Activated CD8-positive, alpha-beta memory T cell treated with anti-CD3 and anti-CD28 coated beads for 36 hours (primary cell): ENCODE measurements around the gene FAT1. TPM values are rescaled to one million over a fixed set of nuclear protein-coding genes. Genes with fewer than 3 reads are reported as not detected.
"Not testable (repeated sequence)": the region's sequence is repeated elsewhere in the genome, so short reads cannot be mapped to it uniquely, and the experiment has no call there.

Experiments used
- CTCF ChIA-PET: fragments of 350-600 bp; sonication (Branson Sonifier 250); formaldehyde crosslinking; loops from one replicate; lab custom pipeline; 2021; ENCODE audit warnings: antibody characterized with exemption; lab: Charles Lee
- POLR2A ChIA-PET: fragments of 350-600 bp; sonication (Branson Sonifier 250); formaldehyde crosslinking; loops from one replicate; lab custom pipeline; 2021; ENCODE audit warnings: antibody characterized with exemption; lab: Charles Lee
- total RNA-seq, 2 experiments: library from RNA; stranded (reverse); gene quantifications; one replicate each; pipeline ENCODE4 v1.2.3, GENCODE V29; 2021

FAT1 gene
- total RNA-seq, 2 experiments from 2014 or later = not detected

GRCh38 chr4:186756550-186756949 lies 32.9 kb upstream of the FAT1 start:
- CTCF ChIA-PET, POLR2A ChIA-PET: not testable (repeated sequence)

- ChIA-PET CTCF (no interaction called here), POLR2A (no interaction called here)
These were observed 32.2 kb upstream of the FAT1 start for GRCh38 chr4:186755550-186756519.

- POLR2A ChIA-PET = no interaction called here
- CTCF ChIA-PET = no interaction called here
These were observed 31.3 kb upstream of the FAT1 start for GRCh38 chr4:186754976-186755375.

GRCh38 chr4:186752325-186752724 lies 28.7 kb upstream of the FAT1 start:
- ChIA-PET CTCF (no interaction called here), POLR2A (no interaction called here)

DNA sequence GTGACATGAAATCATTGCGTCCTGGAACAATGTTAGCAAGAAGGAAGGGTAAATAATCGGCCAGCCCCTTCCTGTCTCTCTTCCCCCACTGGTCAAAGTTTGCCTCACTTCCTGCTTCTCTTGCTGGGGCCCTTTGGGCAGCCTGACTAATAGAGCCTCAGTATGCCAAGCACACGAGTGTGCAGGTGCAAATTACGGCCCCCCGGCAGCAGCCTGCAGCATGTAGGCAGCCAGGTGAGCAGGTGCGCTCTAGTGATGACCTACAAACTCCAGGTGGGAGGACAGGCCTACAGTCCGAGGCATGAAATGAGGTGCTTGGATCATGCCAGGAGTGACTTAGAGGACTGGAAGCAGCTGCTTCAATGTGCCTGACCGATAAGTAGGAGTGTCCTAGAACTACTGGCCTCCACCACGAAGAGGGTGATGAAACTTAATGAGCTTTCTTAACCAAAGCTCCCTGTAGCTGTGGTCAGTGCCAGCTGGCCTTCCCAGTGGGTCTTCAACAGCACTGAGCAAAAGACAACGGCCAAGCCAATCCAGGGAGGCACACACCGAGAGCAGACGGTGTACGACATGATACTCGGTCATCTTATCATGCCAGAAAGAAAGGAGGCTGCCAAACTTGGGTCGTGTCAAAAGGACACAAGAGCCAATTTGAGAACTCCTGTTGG lies 26.1 kb upstream of the FAT1 start:
- POLR2A ChIA-PET = no interaction called here
- CTCF ChIA-PET = no interaction called here

DNA sequence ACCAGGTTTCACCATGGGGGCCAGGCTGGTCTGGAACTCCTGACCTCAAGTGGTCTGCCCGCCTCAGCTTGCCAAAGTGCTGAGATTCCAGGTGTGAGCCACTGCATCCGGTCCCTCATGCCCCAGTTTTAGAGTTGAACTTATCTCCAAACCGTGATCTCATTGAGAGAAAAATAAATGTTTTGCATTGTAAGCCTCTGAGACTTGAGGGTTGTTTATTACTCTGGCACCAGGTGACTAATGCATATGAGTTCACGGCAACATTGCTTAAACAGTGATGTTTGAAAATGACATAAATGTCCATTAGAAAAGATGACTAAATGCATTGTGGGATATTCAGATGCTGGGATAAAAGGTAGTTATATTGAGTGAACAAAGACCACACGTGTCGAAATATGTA lies 22.9 kb upstream of the FAT1 start:
- ChIA-PET POLR2A (no interaction called here), CTCF (no interaction called here)

GRCh38 chr4:186743261-186743660 lies 19.6 kb upstream of the FAT1 start:
- POLR2A ChIA-PET = no interaction called here
- CTCF ChIA-PET = no interaction called here

- ChIA-PET POLR2A (no interaction called here), CTCF (no interaction called here)
These were observed 17.2 kb upstream of the FAT1 start for GRCh38 chr4:186740822-186741221.

GRCh38 chr4:186739802-186740434 lies 16.3 kb upstream of the FAT1 start:
- POLR2A ChIA-PET = no interaction called here
- CTCF ChIA-PET = no interaction called here

- POLR2A ChIA-PET = no interaction called here
These were observed 15.7 kb upstream of the FAT1 start for GRCh38 chr4:186739317-186739716.

GRCh38 chr4:186738421-186738820 lies 14.8 kb upstream of the FAT1 start:
- ChIA-PET CTCF (no interaction called here), POLR2A (no interaction called here)

More at GRCh38 chr4:186739317-186739716, 15.7 kb upstream of the FAT1 start:
- CTCF ChIA-PET = no interaction called here

- POLR2A ChIA-PET = no interaction called here
- CTCF ChIA-PET = no interaction called here
These were observed 13.8 kb upstream of the FAT1 start for GRCh38 chr4:186737427-186737826.

DNA sequence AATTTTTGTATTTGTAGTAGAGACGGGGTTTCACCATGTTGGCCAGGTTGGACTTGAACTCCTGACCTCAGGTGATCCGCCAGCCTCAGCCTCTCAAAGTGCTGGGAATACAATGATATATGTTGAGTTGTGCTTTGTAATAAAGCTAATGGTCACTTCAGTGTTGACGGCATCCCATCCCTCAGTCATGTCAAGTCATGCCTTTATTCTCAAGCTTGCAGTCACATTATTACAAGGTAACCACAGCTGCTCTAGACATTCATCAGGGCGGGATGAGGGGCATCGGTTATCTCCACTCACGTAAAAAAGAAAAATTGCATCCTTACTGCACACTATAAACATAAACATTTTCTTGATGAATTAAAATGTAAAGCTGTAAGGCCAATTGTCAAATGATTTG lies 12.8 kb upstream of the FAT1 start:
- POLR2A ChIA-PET = no interaction called here
- CTCF ChIA-PET = interaction anchor here (0.5 kb wide), 1 partner anchor 982 kb away, joined by 3 read pairs; no protein-coding TSS in a partner anchor

DNA sequence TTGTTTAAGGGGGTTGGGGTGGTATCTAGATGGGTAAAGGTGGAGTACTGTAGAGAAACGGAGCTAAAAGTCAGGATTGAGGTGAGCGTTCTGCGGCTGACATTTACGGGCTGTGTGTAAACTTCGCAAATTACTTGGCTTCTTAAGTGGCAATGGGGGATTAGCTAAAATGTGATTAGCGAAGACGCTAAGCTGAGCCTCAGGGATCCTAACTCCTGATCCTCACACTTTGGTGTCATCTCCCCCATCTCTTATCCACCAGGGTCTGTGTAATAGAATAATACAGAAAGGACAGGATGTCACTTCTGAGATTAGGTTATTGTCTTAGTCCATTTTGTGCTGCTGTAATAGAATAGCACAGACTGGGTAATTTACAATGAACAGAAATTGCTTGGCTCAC lies 10.6 kb upstream of the FAT1 start:
- POLR2A ChIA-PET = no interaction called here
- CTCF ChIA-PET = no interaction called here

GRCh38 chr4:186733778-186734177 lies 10.1 kb upstream of the FAT1 start:
- POLR2A ChIA-PET = no interaction called here
- CTCF ChIA-PET = no interaction called here

GRCh38 chr4:186730621-186731020 lies 7.0 kb upstream of the FAT1 start:
- POLR2A ChIA-PET = no interaction called here
- CTCF ChIA-PET = no interaction called here

DNA sequence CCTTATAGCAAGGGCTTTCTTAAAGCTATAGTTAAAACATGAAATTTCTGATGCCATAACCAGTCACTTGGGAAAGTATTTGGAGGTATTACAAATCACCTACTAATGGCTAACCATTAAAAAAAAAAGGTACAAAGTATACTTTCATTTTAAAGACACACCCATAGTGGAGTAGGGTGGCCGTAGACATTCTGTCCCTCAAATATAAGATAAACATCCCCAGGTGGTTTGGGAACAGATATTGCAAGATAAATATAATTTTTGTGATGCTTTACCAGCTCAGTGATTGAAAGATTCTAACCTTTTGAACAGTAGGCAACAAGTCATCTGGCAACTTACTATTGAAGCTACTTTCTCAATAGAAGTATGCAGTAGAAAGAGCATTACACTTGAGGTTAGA lies 6.2 kb upstream of the FAT1 start:
- ChIA-PET CTCF (no interaction called here), POLR2A (no interaction called here)

DNA sequence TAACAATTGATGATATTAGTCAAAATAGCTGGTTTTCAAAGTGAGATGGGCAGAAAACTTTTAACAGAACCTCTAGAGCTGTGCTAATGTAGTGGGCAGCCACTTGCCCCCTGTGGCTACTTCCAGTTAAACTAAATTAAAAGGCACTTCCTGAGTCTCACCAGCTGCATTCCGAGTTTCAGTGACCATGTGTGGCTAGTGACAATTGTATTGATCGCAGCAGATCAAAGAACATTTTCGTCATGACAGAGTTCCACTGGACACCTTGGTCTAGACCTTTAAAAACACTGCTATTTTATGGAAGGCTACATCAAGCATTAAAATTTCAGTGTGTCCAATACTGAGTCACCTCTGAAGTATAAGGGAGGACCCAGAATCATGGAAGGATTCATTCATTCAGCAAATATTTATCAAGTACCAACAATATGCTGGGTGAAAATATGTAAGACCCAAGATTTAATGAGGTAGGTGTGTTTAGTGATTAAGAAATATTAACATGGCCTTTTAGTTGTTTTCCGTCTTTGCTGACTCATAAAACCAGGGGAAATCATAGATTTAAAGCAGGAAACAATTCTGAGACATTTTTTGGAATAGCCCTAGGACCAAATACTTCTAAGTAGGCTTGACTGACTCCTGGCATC lies 5.1 kb upstream of the FAT1 start:
- POLR2A ChIA-PET = no interaction called here
- CTCF ChIA-PET = no interaction called here

GRCh38 chr4:186727977-186728519 lies 4.4 kb upstream of the FAT1 start:
- ChIA-PET POLR2A (no interaction called here), CTCF (no interaction called here)
